ENCODE measurements around the gene PDGFD. TPM values are rescaled to one million over a fixed set of nuclear protein-coding genes. Genes with fewer than 3 reads are reported as not detected.
A peak's percentile ranks its signal among the peaks of the same experiment; 100 is the strongest.

The PDGFD gene
- total RNA-seq, 3 donors from 2014 or later (not counting 1 experiment from before 2014, with no cell fraction given) = 23.2 to 41.2 (median 33.1) TPM

- H3K4me1 Mint-ChIP-seq = peaks cover 26 to 30% of the 10 kb centered on the region in 2 donors
- no peaks in the 10 kb centered on the region for H3K9me3 ChIP-seq (ENCODE audit: control insufficient read depth, insufficient read depth, low read length)
- no peak overlapping the region for H3K4me3 Mint-ChIP-seq
- H3K27ac ChIP-seq (ENCODE audit: low read length) = no peak overlapping the region
- peaks cover 2% of the 10 kb centered on the region for H3K4me1 ChIP-seq (ENCODE audit: control insufficient read depth, insufficient read depth, low read length)
- 75% methylated on average over 1 of the region's 2 CpGs for WGBS (ENCODE audit: insufficient coverage)
- intact Hi-C loops (cut with micrococcal nuclease) = no loop called here
- TF ChIP-seq CTCF (IDR thresholded peaks at IDR 0.05) = no peak
- DNase-seq (no peak), ATAC-seq (no peak)
- H3K27me3 ChIP-seq (ENCODE audit: control insufficient read depth, insufficient read depth, low read length) = no peaks in the 10 kb centered on the region
- H3K27me3 Mint-ChIP-seq (ENCODE audit: low read depth in 2 of 2) = no peaks in the 10 kb centered on the region
- H3K36me3 Mint-ChIP-seq = no peaks in the 10 kb centered on the region
- no peaks in the 10 kb centered on the region for H3K36me3 ChIP-seq (ENCODE audit: control insufficient read depth, insufficient read depth, low read length)
- H3K27ac Mint-ChIP-seq = no peak overlapping the region
- H3K4me3 ChIP-seq (ENCODE audit: low read length) = no peak overlapping the region
- no peaks in the 10 kb centered on the region for H3K9me3 Mint-ChIP-seq
Observed at GRCh38 chr11:104076455-104076854, 87.5 kb downstream of the PDGFD start.

GRCh38 chr11:104075706-104076105 lies 88.2 kb downstream of the PDGFD start:
- no peaks in the 10 kb centered on the region for H3K9me3 ChIP-seq (ENCODE audit: control insufficient read depth, insufficient read depth, low read length)
- 77% methylated on average over 4 of the region's 4 CpGs for WGBS (ENCODE audit: insufficient coverage)
- no peak overlapping the region for H3K4me3 ChIP-seq (ENCODE audit: low read length)
- intact Hi-C loops (cut with micrococcal nuclease) = no loop called here
- H3K27ac ChIP-seq (ENCODE audit: low read length) = no peak overlapping the region
- Mint-ChIP-seq H3K4me1 (peaks cover 26 to 30% of the 10 kb centered on the region in 2 donors), H3K9me3 (no peaks in the 10 kb centered on the region), H3K4me3 (no peak overlapping the region), H3K27ac (no peak overlapping the region), H3K36me3 (no peaks in the 10 kb centered on the region), H3K27me3 (ENCODE audit: low read depth in 2 of 2) (no peaks in the 10 kb centered on the region)
- H3K4me1 ChIP-seq (ENCODE audit: control insufficient read depth, insufficient read depth, low read length) = peaks cover 2% of the 10 kb centered on the region
- TF ChIP-seq CTCF (IDR thresholded peaks at IDR 0.05) = no peak
- DNase-seq (no peak), ATAC-seq (no peak)
- no peaks in the 10 kb centered on the region for H3K36me3 ChIP-seq (ENCODE audit: control insufficient read depth, insufficient read depth, low read length)
- H3K27me3 ChIP-seq (ENCODE audit: control insufficient read depth, insufficient read depth, low read length) = no peaks in the 10 kb centered on the region

GRCh38 chr11:104075091-104075490 lies 88.9 kb downstream of the PDGFD start:
- no peaks in the 10 kb centered on the region for H3K36me3 Mint-ChIP-seq
- no peak for TF ChIP-seq CTCF (IDR thresholded peaks at IDR 0.05)
- H3K4me3 Mint-ChIP-seq = no peak overlapping the region
- Histone ChIP-seq H3K9me3 (ENCODE audit: control insufficient read depth, insufficient read depth, low read length) (no peaks in the 10 kb centered on the region), H3K36me3 (ENCODE audit: control insufficient read depth, insufficient read depth, low read length) (no peaks in the 10 kb centered on the region), H3K27me3 (ENCODE audit: control insufficient read depth, insufficient read depth, low read length) (no peaks in the 10 kb centered on the region), H3K4me3 (ENCODE audit: low read length) (no peak overlapping the region), H3K27ac (ENCODE audit: low read length) (no peak overlapping the region), H3K4me1 (ENCODE audit: control insufficient read depth, insufficient read depth, low read length) (peaks cover 2% of the 10 kb centered on the region)
- intact Hi-C loops (cut with micrococcal nuclease) = no loop called here
- H3K27ac Mint-ChIP-seq = no peak overlapping the region
- DNase-seq (no peak), ATAC-seq (no peak)
- H3K27me3 Mint-ChIP-seq (ENCODE audit: low read depth in 2 of 2) = no peaks in the 10 kb centered on the region
- H3K4me1 Mint-ChIP-seq = peaks cover 29 to 30% of the 10 kb centered on the region in 2 donors
- H3K9me3 Mint-ChIP-seq = no peaks in the 10 kb centered on the region

GRCh38 chr11:104073950-104074705 lies 89.8 kb downstream of the PDGFD start:
- no peaks in the 10 kb centered on the region for H3K36me3 ChIP-seq (ENCODE audit: control insufficient read depth, insufficient read depth, low read length)
- no peaks in the 10 kb centered on the region for H3K9me3 ChIP-seq (ENCODE audit: control insufficient read depth, insufficient read depth, low read length)
- no peak overlapping the region for H3K27ac ChIP-seq (ENCODE audit: low read length)
- intact Hi-C loops (cut with micrococcal nuclease) = no loop called here
- Mint-ChIP-seq H3K27ac (no peak overlapping the region), H3K4me1 (peaks cover 29 to 30% of the 10 kb centered on the region in 2 donors), H3K9me3 (no peaks in the 10 kb centered on the region), H3K27me3 (ENCODE audit: low read depth in 2 of 2) (no peaks in the 10 kb centered on the region), H3K36me3 (no peaks in the 10 kb centered on the region), H3K4me3 (no peak overlapping the region)
- TF ChIP-seq CTCF (IDR thresholded peaks at IDR 0.05) = no peak
- DNase-seq = peak in 1 of 2 donors; percentile 2
- WGBS (ENCODE audit: insufficient coverage) = 70% methylated on average over 2 of the region's 3 CpGs
- peaks cover 2% of the 10 kb centered on the region for H3K4me1 ChIP-seq (ENCODE audit: control insufficient read depth, insufficient read depth, low read length)
- ATAC-seq = peak; percentile 42 to 63 (median 58)
- H3K4me3 ChIP-seq (ENCODE audit: low read length) = no peak overlapping the region
- H3K27me3 ChIP-seq (ENCODE audit: control insufficient read depth, insufficient read depth, low read length) = no peaks in the 10 kb centered on the region

All from natural killer cell (primary cell).